H9 (cell line): ENCODE measurements around the gene WRAP73. TPM values are rescaled to one million over a fixed set of nuclear protein-coding genes. Genes with fewer than 3 reads are reported as not detected.

Source experiments
- DNase-seq: peaks from one replicate; pipeline ENCODE4 v3.0.0-alpha.2; 2017
- H2AFZ ChIP-seq: one replicate; pipeline ENCODE4 v1.6.1; 2013; ENCODE audit warnings: mild to moderate bottlenecking, low read length, control low read depth, moderate library complexity
- H2AK5ac ChIP-seq: 2 replicates; pipeline ENCODE4 v1.6.1; 2013; ENCODE audit warnings: low read length, control low read depth, mixed read lengths; ENCODE audit not compliant: insufficient read length
- H2BK120ac ChIP-seq: one replicate; pipeline ENCODE4 v1.6.1; 2013; ENCODE audit warnings: low read depth, mild to moderate bottlenecking, low read length, control low read depth, inconsistent platforms; ENCODE audit not compliant: poor library complexity, severe bottlenecking
- H2BK12ac ChIP-seq: 2 replicates; pipeline ENCODE4 v1.6.1; 2013; ENCODE audit warnings: low read length, control low read depth, mixed read lengths, low read depth; ENCODE audit not compliant: insufficient read length
- H2BK15ac ChIP-seq: 2 replicates; pipeline ENCODE4 v1.6.1; 2013; ENCODE audit warnings: low read depth, low read length, control low read depth
- H2BK20ac ChIP-seq: one replicate; pipeline ENCODE4 v1.6.1; 2013; ENCODE audit warnings: low read depth, mild to moderate bottlenecking, low read length, control low read depth, inconsistent platforms; ENCODE audit not compliant: poor library complexity, severe bottlenecking
- H2BK5ac ChIP-seq: 2 replicates; pipeline ENCODE4 v1.6.1; 2013; ENCODE audit warnings: low read length, control low read depth, mixed read lengths; ENCODE audit not compliant: insufficient read length
- H3K14ac ChIP-seq: 2 replicates; pipeline ENCODE4 v1.6.1; 2013; ENCODE audit warnings: low read length, control low read depth; ENCODE audit not compliant: insufficient read depth
- H3K18ac ChIP-seq: 2 replicates; pipeline ENCODE4 v1.6.1; 2013; ENCODE audit warnings: low read depth, mild to moderate bottlenecking, mixed read lengths, low read length, control low read depth; ENCODE audit not compliant: insufficient read length
- H3K23ac ChIP-seq: 2 replicates; pipeline ENCODE4 v1.6.1; 2013; ENCODE audit warnings: low read length, control low read depth, mixed read lengths, low read depth; ENCODE audit not compliant: insufficient read length
- H3K23me2 ChIP-seq: 2 replicates; pipeline ENCODE4 v1.6.1; 2013; ENCODE audit warnings: low read depth, mild to moderate bottlenecking, mixed read lengths, low read length, control low read depth; ENCODE audit not compliant: insufficient read length, poor library complexity, severe bottlenecking
- H3K27ac ChIP-seq: 2 replicates; pipeline ENCODE4 v1.5.1; 2013; ENCODE audit warnings: low read length, control low read depth, mixed read lengths, low read depth; ENCODE audit not compliant: insufficient read length
- H3K27me3 ChIP-seq: 2 replicates; pipeline ENCODE4 v1.6.1; 2013; ENCODE audit warnings: low read length, control low read depth, inconsistent platforms; ENCODE audit not compliant: insufficient read depth
- H3K4ac ChIP-seq: 2 replicates; pipeline ENCODE4 v1.6.1; 2013; ENCODE audit warnings: low read depth, mild to moderate bottlenecking, control low read depth, inconsistent platforms, low read length, moderate library complexity
- H3K4me1 ChIP-seq: 2 replicates; pipeline ENCODE4 v1.6.1; 2013; ENCODE audit warnings: low read length, control low read depth, inconsistent platforms; ENCODE audit not compliant: insufficient read depth
- H3K4me2 ChIP-seq: 2 replicates; pipeline ENCODE4 v1.6.1; 2013; ENCODE audit warnings: low read length, control low read depth, mixed read lengths; ENCODE audit not compliant: insufficient read length, insufficient read depth
- H3K56ac ChIP-seq: 2 replicates; pipeline ENCODE4 v1.6.1; 2013; ENCODE audit warnings: low read depth, mild to moderate bottlenecking, mixed read lengths, low read length, control low read depth; ENCODE audit not compliant: insufficient read length
- H3K79me1 ChIP-seq: 2 replicates; pipeline ENCODE4 v1.6.1; 2013; ENCODE audit warnings: low read depth, mild to moderate bottlenecking, moderate library complexity, low read length, control low read depth, inconsistent platforms; ENCODE audit not compliant: insufficient read depth, poor library complexity, severe bottlenecking
- H3K79me2 ChIP-seq: 2 replicates; pipeline ENCODE4 v1.6.1; 2013; ENCODE audit warnings: low read length, control low read depth, inconsistent platforms; ENCODE audit not compliant: insufficient read depth
- H3K9ac ChIP-seq: 2 replicates; pipeline ENCODE4 v1.6.1; 2013; ENCODE audit warnings: low read length, control low read depth, mixed read lengths; ENCODE audit not compliant: insufficient read length; ENCODE audit errors: extremely low read depth
- H3K9me3 ChIP-seq: one replicate; pipeline ENCODE4 v1.6.1; 2013; ENCODE audit warnings: low read depth, low read length, inconsistent platforms; ENCODE audit not compliant: control insufficient read depth
- H3T11ph ChIP-seq: one replicate; pipeline ENCODE4 v1.6.1; 2013; ENCODE audit warnings: mild to moderate bottlenecking, low read length, control low read depth, inconsistent platforms
- H4K20me1 ChIP-seq: one replicate; pipeline ENCODE4 v1.6.1; 2013; ENCODE audit not compliant: control insufficient read depth, insufficient read length, insufficient read depth
- H4K5ac ChIP-seq: 2 replicates; pipeline ENCODE4 v1.6.1; 2013; ENCODE audit warnings: low read depth, mild to moderate bottlenecking, mixed read lengths, low read length, control low read depth; ENCODE audit not compliant: insufficient read length
- H4K8ac ChIP-seq: replicated peaks from 2 replicates; pipeline ENCODE4 v1.6.1; 2013; ENCODE audit warnings: low read length, control low read depth, mixed read lengths, low read depth; ENCODE audit not compliant: insufficient read length
- H4K91ac ChIP-seq: 2 replicates; pipeline ENCODE4 v1.6.1; 2013; ENCODE audit warnings: low read depth, mild to moderate bottlenecking, moderate library complexity, mixed read lengths, low read length, control low read depth; ENCODE audit not compliant: insufficient read length
- H3K27ac Mint-ChIP-seq, 3 experiments: 2 replicates in 2 of 3; 3 replicates in 1 of 3; pipeline ENCODE4 v1.8.0; 2020 to 2021; ENCODE audit warnings: mixed read lengths in 3 of 3, mild to moderate bottlenecking in 1 of 3, moderate library complexity in 1 of 3
- H3K27me3 Mint-ChIP-seq: 2 replicates; pipeline ENCODE4 v1.8.0; 2021; ENCODE audit warnings: low read depth, mild to moderate bottlenecking, moderate library complexity, mixed read lengths
- H3K36me3 Mint-ChIP-seq, 3 experiments: 2 replicates in 2 of 3; 3 replicates in 1 of 3; pipeline ENCODE4 v1.8.0; 2020 to 2021; ENCODE audit warnings: low read depth in 3 of 3, mixed read lengths in 3 of 3; ENCODE audit not compliant: insufficient read depth in 1 of 3
- H3K4me1 Mint-ChIP-seq, 2 experiments: 2 replicates each; pipeline ENCODE4 v1.8.0; 2020; ENCODE audit warnings: mixed read lengths in 2 of 2
- H3K4me3 Mint-ChIP-seq, 2 experiments: 2 replicates in 1 of 2; 3 replicates in 1 of 2; pipeline ENCODE4 v1.8.0; 2020 to 2021; ENCODE audit warnings: mild to moderate bottlenecking in 2 of 2, mixed read lengths in 2 of 2, moderate library complexity in 1 of 2
- H3K9me3 Mint-ChIP-seq, 2 experiments: 2 replicates in 1 of 2; 3 replicates in 1 of 2; pipeline ENCODE4 v1.8.0; 2020; ENCODE audit warnings: mild to moderate bottlenecking in 2 of 2, mixed read lengths in 2 of 2, moderate library complexity in 1 of 2
- whole genome bisulfite sequencing: extraction: QIAGEN DNeasy Blood & Tissue Kit; methylation state at CpG from one replicate; pipeline ENCODE4 v1.1.7; 2013; ENCODE audit warnings: missing lambda C conversion rate, low lambda C conversion rate, mixed read lengths; ENCODE audit not compliant: insufficient read length; ENCODE audit errors: extremely low coverage; 5-methylcytosine and 5-hydroxymethylcytosine counted together
- total RNA-seq: library from RNA; stranded (reverse); gene quantifications from 2 replicates; pipeline ENCODE4 v1.2.1, GENCODE V29; 2021
- TF ChIP-seq, protein P1 (sequence below): fragments of 200-600 bp; sonication (generic); conservative IDR thresholded peaks from 3 replicates; pipeline ENCODE4 v1.8.0; 2021; ENCODE audit warnings: antibody characterized with exemption, mild to moderate bottlenecking

Gene WRAP73
- total RNA-seq, 1 experiment from 2014 or later: 28.4 TPM

DNA sequence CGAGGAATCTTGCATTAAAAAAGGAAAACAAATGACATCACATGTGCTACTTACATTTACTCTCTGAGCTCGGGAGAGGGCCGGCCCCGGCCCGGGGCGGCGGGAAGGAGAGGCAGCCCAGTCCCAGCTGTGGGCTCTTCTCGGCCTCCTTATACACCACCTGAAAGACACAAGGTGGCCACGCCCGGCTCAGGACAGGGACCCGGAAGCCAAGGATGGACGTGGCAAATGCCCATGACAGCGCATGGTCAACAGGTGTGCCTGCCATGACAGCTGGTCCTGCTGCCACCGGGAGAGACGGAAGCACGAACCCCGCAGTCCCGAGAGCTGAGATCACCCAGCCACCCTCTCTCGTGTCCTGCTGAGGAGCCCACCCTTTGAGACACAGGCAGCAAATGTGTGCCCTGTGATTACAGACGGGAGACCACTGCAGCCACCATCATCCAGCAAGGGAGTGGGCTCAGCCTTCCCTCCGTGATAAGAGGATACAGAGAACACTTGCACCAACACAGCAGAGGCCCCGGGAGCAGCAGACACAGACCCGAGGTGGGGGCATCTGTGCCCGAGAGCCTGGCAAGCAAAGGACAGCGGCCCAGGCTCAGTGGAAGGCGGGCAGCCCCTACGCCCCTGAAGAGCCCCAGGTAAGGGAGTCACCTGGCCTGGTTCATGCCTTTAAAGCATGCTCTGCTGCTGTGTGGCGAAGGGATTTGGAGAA is 16.4 kb downstream of the WRAP73 start:
- Histone ChIP-seq H3K14ac (no peak overlapping the region), H2AK5ac (no peak overlapping the region), H2AFZ (no peak overlapping the region), H3K4me1 (no peaks in the 10 kb centered on the region), H2BK20ac (no peak overlapping the region), H2BK15ac (no peak overlapping the region), H2BK12ac (no peak overlapping the region), H2BK120ac (no peak overlapping the region), H3K18ac (no peak overlapping the region), H3K23me2 (no peaks in the 10 kb centered on the region), H4K5ac (no peak overlapping the region), H3K56ac (no peak overlapping the region), H3K4ac (no peak overlapping the region), H3K23ac (no peak overlapping the region), H3K9me3 (no peaks in the 10 kb centered on the region), H3K79me2 (no peaks in the 10 kb centered on the region), H4K91ac (no peak overlapping the region), H3T11ph (no peak overlapping the region), H3K27ac (no peak overlapping the region), H2BK5ac (no peak overlapping the region), H4K8ac (no peak overlapping the region), H3K79me1 (no peaks in the 10 kb centered on the region), H3K9ac (no peak overlapping the region), H4K20me1 (no peaks in the 10 kb centered on the region), H3K4me2 (no peak overlapping the region), H3K27me3 (no peaks in the 10 kb centered on the region)
- H3K36me3 Mint-ChIP-seq: peaks cover 7 to 64% (median 62%) of the 10 kb centered on the region in 3 experiments
- no peaks in the 10 kb centered on the region for H3K9me3 Mint-ChIP-seq
- WGBS: no CpG with 5 or more reads among the region's 28 CpGs
- H3K4me3 Mint-ChIP-seq: no peak overlapping the region
- H3K4me1 Mint-ChIP-seq: peaks cover 4 to 18% of the 10 kb centered on the region in 2 experiments
- no peak overlapping the region; a peak in 1 of 7 replicates for H3K27ac Mint-ChIP-seq
- DNase-seq: no peak
- no peaks in the 10 kb centered on the region for H3K27me3 Mint-ChIP-seq
- TF ChIP-seq, protein P1, sequence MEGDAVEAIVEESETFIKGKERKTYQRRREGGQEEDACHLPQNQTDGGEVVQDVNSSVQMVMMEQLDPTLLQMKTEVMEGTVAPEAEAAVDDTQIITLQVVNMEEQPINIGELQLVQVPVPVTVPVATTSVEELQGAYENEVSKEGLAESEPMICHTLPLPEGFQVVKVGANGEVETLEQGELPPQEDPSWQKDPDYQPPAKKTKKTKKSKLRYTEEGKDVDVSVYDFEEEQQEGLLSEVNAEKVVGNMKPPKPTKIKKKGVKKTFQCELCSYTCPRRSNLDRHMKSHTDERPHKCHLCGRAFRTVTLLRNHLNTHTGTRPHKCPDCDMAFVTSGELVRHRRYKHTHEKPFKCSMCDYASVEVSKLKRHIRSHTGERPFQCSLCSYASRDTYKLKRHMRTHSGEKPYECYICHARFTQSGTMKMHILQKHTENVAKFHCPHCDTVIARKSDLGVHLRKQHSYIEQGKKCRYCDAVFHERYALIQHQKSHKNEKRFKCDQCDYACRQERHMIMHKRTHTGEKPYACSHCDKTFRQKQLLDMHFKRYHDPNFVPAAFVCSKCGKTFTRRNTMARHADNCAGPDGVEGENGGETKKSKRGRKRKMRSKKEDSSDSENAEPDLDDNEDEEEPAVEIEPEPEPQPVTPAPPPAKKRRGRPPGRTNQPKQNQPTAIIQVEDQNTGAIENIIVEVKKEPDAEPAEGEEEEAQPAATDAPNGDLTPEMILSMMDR: no peak
